Liver (tissue), 9 donors: ENCODE data around the gene CCDC136. TPM values are rescaled to one million over a fixed set of nuclear protein-coding genes. Genes with fewer than 3 reads are reported as not detected.

Experiments used
- DNase-seq: peaks from one replicate; pipeline ENCODE4 v3.0.0-alpha.2; 2017; ENCODE audit warnings: low spot score
- H3K27ac ChIP-seq, 2 donors: one replicate each; pipeline ENCODE4 v1.7.0; 2013; ENCODE audit warnings: inconsistent platforms in 2 of 2, low read length in 2 of 2, control low read depth in 1 of 2, low read depth in 1 of 2, mild to moderate bottlenecking in 1 of 2
- H3K27me3 ChIP-seq, 4 donors: one replicate each; pipeline versions ENCODE4 v1.6.1 to v1.7.0; 2013; ENCODE audit warnings: low read length in 3 of 4, inconsistent platforms in 1 of 4, mild to moderate bottlenecking in 1 of 4, moderate library complexity in 1 of 4; ENCODE audit not compliant: control insufficient read depth in 4 of 4, insufficient read depth in 4 of 4
- H3K36me3 ChIP-seq, 4 donors: one replicate each; pipeline versions ENCODE4 v1.6.1 to v1.7.0; 2013; ENCODE audit warnings: low read length in 3 of 4, mild to moderate bottlenecking in 3 of 4, low read depth in 1 of 4, moderate library complexity in 1 of 4; ENCODE audit not compliant: control insufficient read depth in 4 of 4, insufficient read depth in 3 of 4
- H3K4me1 ChIP-seq, 4 donors: one replicate each; pipeline versions ENCODE4 v1.6.1 to v1.7.0; 2013; ENCODE audit warnings: low read length in 3 of 4, mild to moderate bottlenecking in 3 of 4, moderate library complexity in 1 of 4; ENCODE audit not compliant: control insufficient read depth in 4 of 4, insufficient read depth in 4 of 4
- H3K4me3 ChIP-seq, 3 donors: one replicate each; pipeline versions ENCODE4 v1.6.1 to v1.7.0; 2013; ENCODE audit warnings: low read length in 3 of 3, control low read depth in 1 of 3, low read depth in 1 of 3, mild to moderate bottlenecking in 1 of 3
- H3K9ac ChIP-seq, 2 donors: one replicate each; pipeline ENCODE4 v1.7.0; 2013; ENCODE audit warnings: low read length in 2 of 2, mild to moderate bottlenecking in 2 of 2, moderate library complexity in 2 of 2, control low read depth in 1 of 2, low read depth in 1 of 2
- H3K9me3 ChIP-seq, 4 donors: one replicate each; pipeline versions ENCODE4 v1.6.1 to v1.7.0; 2013; ENCODE audit warnings: low read length in 3 of 4; ENCODE audit not compliant: control insufficient read depth in 4 of 4
- EGR1 ChIP-seq, 2 donors: IDR thresholded peaks; 2 replicates each; pipeline ENCODE4 v1.6.1; 2016 to 2018; ENCODE audit warnings: antibody characterized with exemption in 2 of 2, low read depth in 2 of 2
- FOXA2 ChIP-seq: IDR thresholded peaks from 2 replicates; pipeline ENCODE4 v1.6.1; 2016; ENCODE audit warnings: antibody characterized with exemption
- GABPA ChIP-seq, 2 donors: IDR thresholded peaks in 1 of 2; conservative IDR thresholded peaks in 1 of 2; 2 replicates each; pipeline ENCODE4 v1.6.1; 2016; ENCODE audit warnings: antibody characterized with exemption in 2 of 2, mild to moderate bottlenecking in 1 of 2, moderate library complexity in 1 of 2
- HNF4A ChIP-seq, 2 donors: conservative IDR thresholded peaks; 2 replicates each; pipeline ENCODE4 v1.6.1; 2016; ENCODE audit warnings: antibody characterized with exemption in 2 of 2, mild to moderate bottlenecking in 2 of 2
- HNF4G ChIP-seq: IDR thresholded peaks from 2 replicates; pipeline ENCODE4 v1.6.1; 2016; ENCODE audit warnings: antibody characterized with exemption
- JUND ChIP-seq, 2 donors: IDR thresholded peaks; 2 replicates each; pipeline ENCODE4 v1.6.1; 2016; ENCODE audit warnings: antibody characterized with exemption in 2 of 2
- NR2F2 ChIP-seq: IDR thresholded peaks from 2 replicates; pipeline ENCODE4 v1.6.1; 2016; ENCODE audit warnings: antibody characterized with exemption
- RAD21 ChIP-seq, 2 donors: IDR thresholded peaks; 2 replicates each; pipeline ENCODE4 v1.6.1; 2016; ENCODE audit warnings: antibody characterized with exemption in 2 of 2, mild to moderate bottlenecking in 2 of 2
- SP1 ChIP-seq: IDR thresholded peaks from 2 replicates; pipeline ENCODE4 v1.6.1; 2018; ENCODE audit warnings: antibody characterized with exemption, mild to moderate bottlenecking
- YY1 ChIP-seq: IDR thresholded peaks from 2 replicates; pipeline ENCODE4 v1.6.1; 2016; ENCODE audit warnings: antibody characterized with exemption, mild to moderate bottlenecking
- WGBS: extraction: QIAGEN DNeasy Blood & Tissue Kit; methylation state at CpG from one replicate; pipeline ENCODE4 v1.1.7; 2013; 5-methylcytosine and 5-hydroxymethylcytosine counted together
- polyA plus RNA-seq, 2 donors: library from polyadenylated mRNA; stranded (reverse) in 1 of 2; unstranded in 1 of 2; fragments of 200-250 nt in 1 of 2; fragments of >200 nt in 1 of 2; fragmentation: Nextera tagmentation in 1 of 2; extraction: Ambion mirVana in 1 of 2; gene quantifications; one replicate each; pipeline versions ENCODE4 v1.2.1 to v1.2.3, GENCODE V29; 2013 to 2015
- total RNA-seq, 2 donors: library from RNA; depleted of rRNA; stranded (reverse); fragments of >200 nt; gene quantifications; one replicate each; pipeline ENCODE4 v1.2.3, GENCODE V29; 2014
- TF ChIP-seq, protein P1 (sequence below): IDR thresholded peaks from 2 replicates; pipeline ENCODE4 v1.6.1; 2016; ENCODE audit warnings: antibody characterized with exemption
- TF ChIP-seq, protein P2 (sequence below): IDR thresholded peaks from 2 replicates; pipeline ENCODE4 v1.6.1; 2016; ENCODE audit warnings: antibody characterized with exemption
- TF ChIP-seq, protein P3 (sequence below): IDR thresholded peaks from 2 replicates; pipeline ENCODE4 v1.6.1; 2016; ENCODE audit warnings: antibody characterized with exemption
- TF ChIP-seq, protein P4 (sequence below): IDR thresholded peaks from 2 replicates; pipeline ENCODE4 v1.6.1; 2016; ENCODE audit warnings: antibody characterized with exemption, mild to moderate bottlenecking
- TF ChIP-seq, protein P5 (sequence below): fragments of 150-350 bp; IDR thresholded peaks from 2 replicates; pipeline ENCODE4 v1.5.1; 2017; ENCODE audit warnings: improper control_type of control experiment, low read depth, low read length; ENCODE audit not compliant: missing input control
- donor health status: healthy.
- donor health status: healthy.
- donor health status: healthy.
- donor health status: healthy.
- donor health status: healthy.

Gene CCDC136
- total and polyA plus RNA-seq, 4 donors, result 0.09 to 0.59 (median 0.22) TPM

DNA sequence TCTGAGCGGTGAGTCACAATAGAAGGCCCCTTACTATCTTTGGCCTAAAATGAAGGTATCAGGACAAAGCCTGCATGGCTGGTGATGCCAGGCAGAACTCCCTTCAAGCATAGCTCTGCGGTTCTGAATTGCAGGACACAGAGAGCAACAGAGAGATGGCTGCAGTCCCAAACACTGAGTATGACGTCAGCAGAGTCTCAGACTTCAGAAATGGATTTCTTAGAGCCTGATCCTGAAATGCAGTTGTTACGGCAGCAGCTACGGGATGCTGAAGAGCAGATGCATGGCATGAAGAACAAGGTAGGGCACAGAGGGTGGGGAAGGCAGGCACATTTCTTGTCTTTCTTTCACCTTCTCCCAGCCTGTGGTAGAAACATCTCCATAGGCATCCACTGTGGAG lies 13.5 kb downstream of the CCDC136 start:
- TF ChIP-seq FOXA2 (no peak), YY1 (no peak), EGR1 (IDR thresholded peaks at IDR 0.05; ENCODE audit: low read depth in 2 of 2) (no peak), NR2F2 (no peak)
- TF ChIP-seq, protein P1, sequence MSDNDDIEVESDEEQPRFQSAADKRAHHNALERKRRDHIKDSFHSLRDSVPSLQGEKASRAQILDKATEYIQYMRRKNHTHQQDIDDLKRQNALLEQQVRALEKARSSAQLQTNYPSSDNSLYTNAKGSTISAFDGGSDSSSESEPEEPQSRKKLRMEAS, result no peak
- no peak overlapping the region for H3K4me3 ChIP-seq
- 94% methylated on average over 5 of the region's 5 CpGs for WGBS
- no peaks in the 10 kb centered on the region for H3K9me3 ChIP-seq
- no peaks in the 10 kb centered on the region for H3K36me3 ChIP-seq
- DNase-seq, result no peak
- no peaks in the 10 kb centered on the region for H3K27me3 ChIP-seq
- no peak overlapping the region for H3K9ac ChIP-seq
- no peak overlapping the region for H3K27ac ChIP-seq
- H3K4me1 ChIP-seq, result no peaks in the 10 kb centered on the region

DNA sequence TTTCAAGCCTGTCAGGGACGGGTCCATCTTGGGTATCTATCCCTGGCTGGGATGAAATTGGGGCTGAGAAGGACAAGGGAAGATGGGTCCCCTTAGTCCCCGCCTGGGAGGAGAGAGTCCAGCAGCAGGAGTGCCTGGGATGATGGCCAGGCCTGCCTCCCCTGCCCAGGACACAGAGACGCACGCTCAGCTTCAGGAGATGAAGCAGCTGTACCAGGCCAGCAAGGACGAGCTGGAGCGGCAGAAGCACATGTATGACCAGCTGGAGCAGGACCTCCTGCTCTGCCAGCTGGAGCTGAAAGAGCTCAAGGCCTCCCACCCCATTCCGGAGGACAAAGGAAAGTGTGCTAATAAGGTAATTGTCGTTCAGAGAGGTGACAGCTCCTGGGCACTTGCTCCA lies 15.4 kb downstream of the CCDC136 start:
- TF ChIP-seq, protein P2, sequence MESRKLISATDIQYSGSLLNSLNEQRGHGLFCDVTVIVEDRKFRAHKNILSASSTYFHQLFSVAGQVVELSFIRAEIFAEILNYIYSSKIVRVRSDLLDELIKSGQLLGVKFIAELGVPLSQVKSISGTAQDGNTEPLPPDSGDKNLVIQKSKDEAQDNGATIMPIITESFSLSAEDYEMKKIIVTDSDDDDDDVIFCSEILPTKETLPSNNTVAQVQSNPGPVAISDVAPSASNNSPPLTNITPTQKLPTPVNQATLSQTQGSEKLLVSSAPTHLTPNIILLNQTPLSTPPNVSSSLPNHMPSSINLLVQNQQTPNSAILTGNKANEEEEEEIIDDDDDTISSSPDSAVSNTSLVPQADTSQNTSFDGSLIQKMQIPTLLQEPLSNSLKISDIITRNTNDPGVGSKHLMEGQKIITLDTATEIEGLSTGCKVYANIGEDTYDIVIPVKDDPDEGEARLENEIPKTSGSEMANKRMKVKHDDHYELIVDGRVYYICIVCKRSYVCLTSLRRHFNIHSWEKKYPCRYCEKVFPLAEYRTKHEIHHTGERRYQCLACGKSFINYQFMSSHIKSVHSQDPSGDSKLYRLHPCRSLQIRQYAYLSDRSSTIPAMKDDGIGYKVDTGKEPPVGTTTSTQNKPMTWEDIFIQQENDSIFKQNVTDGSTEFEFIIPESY, result no peak
- TF ChIP-seq JUND (IDR thresholded peaks at IDR 0.05), result no peak
- no peak for TF ChIP-seq RAD21 (IDR thresholded peaks at IDR 0.05)
- no peak for TF ChIP-seq NR2F2
- no peak for TF ChIP-seq HNF4A (conservative IDR thresholded peaks at IDR 0.05)
- TF ChIP-seq SP1, result no peak
- TF ChIP-seq FOXA2, result no peak
- TF ChIP-seq HNF4G, result no peak
- TF ChIP-seq, protein P1, result no peak
- WGBS, result 92% methylated on average over 8 of the region's 8 CpGs
- H3K4me3 ChIP-seq, result no peak overlapping the region
- H3K36me3 ChIP-seq, result no peaks in the 10 kb centered on the region
- H3K27me3 ChIP-seq, result no peaks in the 10 kb centered on the region
- no peak overlapping the region for H3K9ac ChIP-seq
- no peaks in the 10 kb centered on the region for H3K4me1 ChIP-seq
- H3K9me3 ChIP-seq, result no peaks in the 10 kb centered on the region
- no peak for DNase-seq
- no peak overlapping the region for H3K27ac ChIP-seq

DNA sequence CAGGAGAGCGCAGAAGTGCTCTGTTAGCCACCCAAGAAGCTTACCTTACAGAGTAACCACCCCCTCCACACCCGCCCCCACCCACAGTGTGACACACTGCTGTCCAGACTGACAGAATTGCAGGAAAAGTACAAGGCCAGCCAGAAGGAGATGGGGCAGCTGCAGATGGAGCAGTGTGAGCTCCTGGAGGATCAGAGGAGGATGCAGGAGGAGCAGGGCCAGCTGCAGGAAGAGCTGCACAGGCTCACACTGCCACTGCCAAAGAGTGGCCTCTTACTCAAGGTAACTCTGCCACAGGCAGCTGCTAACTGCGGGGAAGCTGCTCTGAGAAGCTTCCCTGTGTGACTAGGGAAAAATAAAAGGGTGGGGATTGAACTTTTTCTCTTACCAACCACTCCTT lies 17.6 kb downstream of the CCDC136 start:
- no peak overlapping the region for H3K4me3 ChIP-seq
- 89% methylated on average over 3 of the region's 3 CpGs for WGBS
- no peaks in the 10 kb centered on the region for H3K36me3 ChIP-seq
- DNase-seq, result no peak
- H3K4me1 ChIP-seq, result no peaks in the 10 kb centered on the region
- TF ChIP-seq, protein P3, sequence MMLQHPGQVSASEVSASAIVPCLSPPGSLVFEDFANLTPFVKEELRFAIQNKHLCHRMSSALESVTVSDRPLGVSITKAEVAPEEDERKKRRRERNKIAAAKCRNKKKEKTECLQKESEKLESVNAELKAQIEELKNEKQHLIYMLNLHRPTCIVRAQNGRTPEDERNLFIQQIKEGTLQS, result no peak
- TF ChIP-seq FOXA2 (no peak), GABPA (IDR thresholded peaks at IDR 0.05 in 1 of 2, conservative IDR thresholded peaks at IDR 0.05 in 1 of 2) (no peak), HNF4G (no peak), SP1 (no peak), NR2F2 (no peak), HNF4A (conservative IDR thresholded peaks at IDR 0.05) (no peak)
- TF ChIP-seq, protein P4, sequence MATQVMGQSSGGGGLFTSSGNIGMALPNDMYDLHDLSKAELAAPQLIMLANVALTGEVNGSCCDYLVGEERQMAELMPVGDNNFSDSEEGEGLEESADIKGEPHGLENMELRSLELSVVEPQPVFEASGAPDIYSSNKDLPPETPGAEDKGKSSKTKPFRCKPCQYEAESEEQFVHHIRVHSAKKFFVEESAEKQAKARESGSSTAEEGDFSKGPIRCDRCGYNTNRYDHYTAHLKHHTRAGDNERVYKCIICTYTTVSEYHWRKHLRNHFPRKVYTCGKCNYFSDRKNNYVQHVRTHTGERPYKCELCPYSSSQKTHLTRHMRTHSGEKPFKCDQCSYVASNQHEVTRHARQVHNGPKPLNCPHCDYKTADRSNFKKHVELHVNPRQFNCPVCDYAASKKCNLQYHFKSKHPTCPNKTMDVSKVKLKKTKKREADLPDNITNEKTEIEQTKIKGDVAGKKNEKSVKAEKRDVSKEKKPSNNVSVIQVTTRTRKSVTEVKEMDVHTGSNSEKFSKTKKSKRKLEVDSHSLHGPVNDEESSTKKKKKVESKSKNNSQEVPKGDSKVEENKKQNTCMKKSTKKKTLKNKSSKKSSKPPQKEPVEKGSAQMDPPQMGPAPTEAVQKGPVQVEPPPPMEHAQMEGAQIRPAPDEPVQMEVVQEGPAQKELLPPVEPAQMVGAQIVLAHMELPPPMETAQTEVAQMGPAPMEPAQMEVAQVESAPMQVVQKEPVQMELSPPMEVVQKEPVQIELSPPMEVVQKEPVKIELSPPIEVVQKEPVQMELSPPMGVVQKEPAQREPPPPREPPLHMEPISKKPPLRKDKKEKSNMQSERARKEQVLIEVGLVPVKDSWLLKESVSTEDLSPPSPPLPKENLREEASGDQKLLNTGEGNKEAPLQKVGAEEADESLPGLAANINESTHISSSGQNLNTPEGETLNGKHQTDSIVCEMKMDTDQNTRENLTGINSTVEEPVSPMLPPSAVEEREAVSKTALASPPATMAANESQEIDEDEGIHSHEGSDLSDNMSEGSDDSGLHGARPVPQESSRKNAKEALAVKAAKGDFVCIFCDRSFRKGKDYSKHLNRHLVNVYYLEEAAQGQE, result no peak
- TF ChIP-seq, protein P5, sequence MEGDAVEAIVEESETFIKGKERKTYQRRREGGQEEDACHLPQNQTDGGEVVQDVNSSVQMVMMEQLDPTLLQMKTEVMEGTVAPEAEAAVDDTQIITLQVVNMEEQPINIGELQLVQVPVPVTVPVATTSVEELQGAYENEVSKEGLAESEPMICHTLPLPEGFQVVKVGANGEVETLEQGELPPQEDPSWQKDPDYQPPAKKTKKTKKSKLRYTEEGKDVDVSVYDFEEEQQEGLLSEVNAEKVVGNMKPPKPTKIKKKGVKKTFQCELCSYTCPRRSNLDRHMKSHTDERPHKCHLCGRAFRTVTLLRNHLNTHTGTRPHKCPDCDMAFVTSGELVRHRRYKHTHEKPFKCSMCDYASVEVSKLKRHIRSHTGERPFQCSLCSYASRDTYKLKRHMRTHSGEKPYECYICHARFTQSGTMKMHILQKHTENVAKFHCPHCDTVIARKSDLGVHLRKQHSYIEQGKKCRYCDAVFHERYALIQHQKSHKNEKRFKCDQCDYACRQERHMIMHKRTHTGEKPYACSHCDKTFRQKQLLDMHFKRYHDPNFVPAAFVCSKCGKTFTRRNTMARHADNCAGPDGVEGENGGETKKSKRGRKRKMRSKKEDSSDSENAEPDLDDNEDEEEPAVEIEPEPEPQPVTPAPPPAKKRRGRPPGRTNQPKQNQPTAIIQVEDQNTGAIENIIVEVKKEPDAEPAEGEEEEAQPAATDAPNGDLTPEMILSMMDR, result no peak
- H3K27ac ChIP-seq, result no peak overlapping the region
- H3K9ac ChIP-seq, result no peak overlapping the region
- H3K27me3 ChIP-seq, result no peaks in the 10 kb centered on the region
- H3K9me3 ChIP-seq, result no peaks in the 10 kb centered on the region
